GM21723 (cell line): ENCODE results near the gene COA5.

Experiments used
- ATAC-seq: cut with Tn5 transposase; IDR thresholded peaks from one replicate; pipeline ENCODE4 v1.9.1; 2021; ENCODE audit warnings: mild to moderate bottlenecking, moderate library complexity; ENCODE audit not compliant: unreplicated experiment

The COA5 gene

DNA sequence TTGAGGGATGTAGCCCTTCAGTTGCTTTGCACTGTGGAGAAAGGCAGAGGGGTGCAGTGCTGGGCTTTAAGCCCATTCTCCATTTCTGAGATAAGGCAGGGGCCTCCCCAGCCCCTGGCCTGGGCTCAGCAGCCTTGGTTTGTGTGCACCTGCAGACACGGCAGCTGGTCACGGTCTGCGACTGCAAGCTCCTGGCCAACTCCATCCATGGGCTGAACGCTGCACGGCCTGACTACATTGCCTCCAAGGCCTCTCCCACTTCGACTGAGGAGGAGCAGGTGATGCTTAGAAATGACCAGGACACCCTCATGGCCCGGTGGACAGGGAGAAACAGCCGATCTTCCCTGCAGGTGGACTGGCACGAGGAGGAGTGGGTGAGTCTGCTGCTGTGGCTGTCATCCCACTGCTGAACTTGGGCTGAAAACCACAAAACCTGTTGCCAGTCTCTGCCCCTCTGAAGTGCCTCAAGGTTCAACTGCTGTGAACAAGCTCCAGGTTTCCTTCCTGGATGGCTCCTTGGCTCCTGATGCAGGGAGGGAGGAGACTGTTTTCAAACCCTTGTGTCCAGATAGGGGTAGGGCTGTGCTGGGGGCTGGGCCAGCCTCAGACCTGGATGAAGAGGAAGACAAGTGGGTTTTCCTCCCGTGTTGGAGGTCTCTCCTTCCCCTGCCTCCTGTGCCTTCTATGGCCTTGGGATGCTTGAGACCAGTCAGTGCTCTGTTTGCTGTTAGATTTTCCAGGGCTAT is 54.0 kb downstream of the COA5 start:
- no peak for ATAC-seq

DNA sequence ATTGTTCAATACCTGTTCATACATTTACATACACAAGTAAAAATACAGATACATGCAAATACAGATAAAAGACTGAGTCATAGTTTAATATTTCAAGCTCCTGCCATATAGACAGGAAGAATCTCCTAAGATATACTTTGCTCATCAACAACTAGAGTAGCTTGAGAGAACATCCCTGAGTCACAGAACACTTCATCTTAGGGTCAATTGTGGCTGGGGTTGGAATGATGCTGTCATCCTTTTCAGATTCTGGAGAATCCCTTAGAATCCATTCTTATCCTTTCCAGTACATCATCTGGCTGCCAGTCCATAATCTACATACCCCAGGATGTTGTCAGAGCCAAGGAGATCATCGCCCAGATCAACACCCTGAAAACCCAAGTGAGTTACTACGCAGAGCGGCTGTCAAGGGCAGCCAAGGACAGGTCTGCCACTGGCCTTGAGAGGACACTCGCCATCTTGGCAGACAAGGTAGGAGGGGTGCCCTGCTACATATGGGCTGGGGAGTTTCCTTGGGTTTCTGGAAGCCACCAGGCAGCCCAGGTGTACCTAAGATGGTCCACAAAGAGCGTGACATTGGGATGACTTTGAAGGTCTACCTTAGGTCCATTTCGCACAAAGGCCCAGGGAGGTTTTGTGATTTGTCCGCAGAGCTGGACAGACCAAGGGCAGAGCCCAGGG is 55.7 kb downstream of the COA5 start:
- no peak for ATAC-seq

GRCh38 chr2:98551316-98551715 is 57.0 kb downstream of the COA5 start:
- no peak for ATAC-seq

DNA sequence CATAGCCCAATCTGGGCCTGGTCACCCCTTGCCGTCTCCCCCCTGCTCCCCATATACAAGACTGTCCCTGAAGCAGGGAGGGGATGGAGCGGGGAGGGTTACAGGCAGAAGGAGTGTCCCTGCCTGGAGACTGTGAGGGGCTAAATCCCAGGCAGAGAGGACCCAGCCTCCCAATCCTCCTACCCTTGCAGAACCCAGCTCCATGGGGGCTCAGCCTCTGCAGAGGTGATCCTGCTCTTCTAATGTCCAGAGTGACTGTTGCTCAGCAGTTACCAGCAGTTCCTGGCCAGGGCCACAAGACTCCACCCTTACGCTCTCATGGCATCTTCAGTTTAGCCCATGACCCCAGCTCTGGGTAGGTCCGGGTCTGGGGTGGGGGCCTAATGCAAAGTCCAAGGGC is 58.1 kb downstream of the COA5 start:
- ATAC-seq: no peak
